Measurements from ENCODE around the gene SLC22A4. TPM values are rescaled to one million over a fixed set of nuclear protein-coding genes. Genes with fewer than 3 reads are reported as not detected.
A peak's percentile ranks its signal among the peaks of the same experiment; 100 is the strongest.

SLC22A4 gene
- total and polyA plus RNA-seq, 2 experiments from 2014 or later, result 0.27 to 0.32 TPM

- Histone ChIP-seq H3K4me3 (no peak overlapping the region), H3K27ac (no peak overlapping the region), H3K27me3 (no peaks in the 10 kb centered on the region), H3K9me3 (ENCODE audit: low read depth) (no peaks in the 10 kb centered on the region), H3K36me3 (no peaks in the 10 kb centered on the region), H3K4me1 (ENCODE audit: low read depth) (no peaks in the 10 kb centered on the region)
- no peak for DNase-seq (ENCODE audit: low read depth in 1 of 2, low spot score in 1 of 2)
- TF ChIP-seq, protein P1, sequence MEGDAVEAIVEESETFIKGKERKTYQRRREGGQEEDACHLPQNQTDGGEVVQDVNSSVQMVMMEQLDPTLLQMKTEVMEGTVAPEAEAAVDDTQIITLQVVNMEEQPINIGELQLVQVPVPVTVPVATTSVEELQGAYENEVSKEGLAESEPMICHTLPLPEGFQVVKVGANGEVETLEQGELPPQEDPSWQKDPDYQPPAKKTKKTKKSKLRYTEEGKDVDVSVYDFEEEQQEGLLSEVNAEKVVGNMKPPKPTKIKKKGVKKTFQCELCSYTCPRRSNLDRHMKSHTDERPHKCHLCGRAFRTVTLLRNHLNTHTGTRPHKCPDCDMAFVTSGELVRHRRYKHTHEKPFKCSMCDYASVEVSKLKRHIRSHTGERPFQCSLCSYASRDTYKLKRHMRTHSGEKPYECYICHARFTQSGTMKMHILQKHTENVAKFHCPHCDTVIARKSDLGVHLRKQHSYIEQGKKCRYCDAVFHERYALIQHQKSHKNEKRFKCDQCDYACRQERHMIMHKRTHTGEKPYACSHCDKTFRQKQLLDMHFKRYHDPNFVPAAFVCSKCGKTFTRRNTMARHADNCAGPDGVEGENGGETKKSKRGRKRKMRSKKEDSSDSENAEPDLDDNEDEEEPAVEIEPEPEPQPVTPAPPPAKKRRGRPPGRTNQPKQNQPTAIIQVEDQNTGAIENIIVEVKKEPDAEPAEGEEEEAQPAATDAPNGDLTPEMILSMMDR (IDR thresholded peaks at IDR 0.05; ENCODE audit: low read depth, low read length), result no peak
Observed at GRCh38 chr5:132264546-132265335, 29.5 kb upstream of the SLC22A4 start.

- Histone ChIP-seq H3K27ac (no peak overlapping the region), H3K4me3 (no peak overlapping the region), H3K4me1 (ENCODE audit: low read depth) (no peaks in the 10 kb centered on the region), H3K36me3 (no peaks in the 10 kb centered on the region), H3K27me3 (no peaks in the 10 kb centered on the region), H3K9me3 (ENCODE audit: low read depth) (no peaks in the 10 kb centered on the region)
- TF ChIP-seq, protein P1 (IDR thresholded peaks at IDR 0.05; ENCODE audit: low read depth, low read length), result no peak
- peak in 1 of 2 donors; percentile 96 for DNase-seq (ENCODE audit: low read depth in 1 of 2, low spot score in 1 of 2)
Observed at GRCh38 chr5:132265336-132266030, 28.7 kb upstream of the SLC22A4 start.

DNA sequence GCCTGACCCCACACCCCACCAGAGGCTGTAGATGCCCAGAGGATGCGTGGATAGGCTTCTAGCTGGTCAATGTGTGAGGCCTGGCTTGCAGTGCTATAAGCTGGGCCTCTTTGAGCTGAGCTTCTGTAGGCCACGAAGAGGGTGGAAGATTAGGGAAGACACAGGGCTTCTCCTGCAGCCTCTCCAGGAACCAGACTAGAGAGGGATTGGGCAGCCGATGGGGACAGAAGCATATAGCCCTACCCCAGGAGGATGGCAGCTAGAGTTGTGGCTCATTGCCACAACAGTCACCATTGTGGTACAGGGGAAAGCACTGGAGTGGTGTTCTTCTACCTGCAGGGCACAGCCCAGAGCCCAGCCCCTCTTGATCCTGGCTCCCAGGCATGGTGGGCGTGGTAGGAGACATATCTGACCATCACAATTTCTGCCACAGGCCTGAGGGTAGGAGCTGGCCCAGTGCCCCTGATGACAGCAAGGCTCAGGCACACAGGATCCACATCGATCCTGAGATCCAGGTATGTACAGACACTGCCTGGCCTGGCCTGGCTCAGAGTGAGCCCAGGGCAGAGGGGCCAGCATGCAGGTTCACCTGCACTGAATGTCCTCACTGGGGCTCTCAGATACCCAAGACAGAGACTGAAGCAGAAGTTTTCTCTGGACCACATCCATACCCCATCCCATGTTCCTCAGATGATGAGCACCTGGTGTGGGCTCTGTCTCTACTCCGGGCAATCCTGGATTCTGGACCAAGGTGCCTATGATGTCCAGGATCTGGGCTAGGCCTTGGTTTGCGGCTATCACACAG lies 28.0 kb upstream of the SLC22A4 start:
- no peak overlapping the region for H3K4me3 ChIP-seq
- no peaks in the 10 kb centered on the region for H3K27me3 ChIP-seq
- no peak for DNase-seq (ENCODE audit: low read depth in 1 of 2, low spot score in 1 of 2)
- no peaks in the 10 kb centered on the region for H3K9me3 ChIP-seq (ENCODE audit: low read depth)
- no peaks in the 10 kb centered on the region for H3K36me3 ChIP-seq
- no peak overlapping the region for H3K27ac ChIP-seq
- TF ChIP-seq, protein P1 (IDR thresholded peaks at IDR 0.05; ENCODE audit: low read depth, low read length), result no peak
- H3K4me1 ChIP-seq (ENCODE audit: low read depth), result no peaks in the 10 kb centered on the region

DNA sequence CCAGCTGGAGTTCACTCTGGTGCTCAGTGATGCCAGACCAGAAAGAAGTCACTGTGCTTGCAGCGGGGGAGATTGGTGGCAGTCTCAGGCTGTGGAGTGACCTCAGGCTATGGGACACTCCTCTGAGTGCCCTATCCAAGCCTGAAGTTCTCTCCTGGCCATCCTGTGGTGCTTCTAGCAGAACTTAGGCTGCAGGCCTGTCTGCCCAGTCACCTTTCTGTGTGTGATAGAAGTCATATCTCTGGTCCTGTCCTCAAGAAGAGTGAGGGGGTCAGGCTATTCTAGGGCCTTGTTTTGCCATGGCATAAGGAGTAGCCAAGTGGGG lies 27.4 kb upstream of the SLC22A4 start:
- H3K27ac ChIP-seq, result no peak overlapping the region
- TF ChIP-seq, protein P1 (IDR thresholded peaks at IDR 0.05; ENCODE audit: low read depth, low read length), result no peak
- H3K36me3 ChIP-seq, result no peaks in the 10 kb centered on the region
- no peaks in the 10 kb centered on the region for H3K4me1 ChIP-seq (ENCODE audit: low read depth)
- H3K4me3 ChIP-seq, result no peak overlapping the region
- no peaks in the 10 kb centered on the region for H3K27me3 ChIP-seq
- H3K9me3 ChIP-seq (ENCODE audit: low read depth), result no peaks in the 10 kb centered on the region
- no peak for DNase-seq (ENCODE audit: low read depth in 1 of 2, low spot score in 1 of 2)

DNA sequence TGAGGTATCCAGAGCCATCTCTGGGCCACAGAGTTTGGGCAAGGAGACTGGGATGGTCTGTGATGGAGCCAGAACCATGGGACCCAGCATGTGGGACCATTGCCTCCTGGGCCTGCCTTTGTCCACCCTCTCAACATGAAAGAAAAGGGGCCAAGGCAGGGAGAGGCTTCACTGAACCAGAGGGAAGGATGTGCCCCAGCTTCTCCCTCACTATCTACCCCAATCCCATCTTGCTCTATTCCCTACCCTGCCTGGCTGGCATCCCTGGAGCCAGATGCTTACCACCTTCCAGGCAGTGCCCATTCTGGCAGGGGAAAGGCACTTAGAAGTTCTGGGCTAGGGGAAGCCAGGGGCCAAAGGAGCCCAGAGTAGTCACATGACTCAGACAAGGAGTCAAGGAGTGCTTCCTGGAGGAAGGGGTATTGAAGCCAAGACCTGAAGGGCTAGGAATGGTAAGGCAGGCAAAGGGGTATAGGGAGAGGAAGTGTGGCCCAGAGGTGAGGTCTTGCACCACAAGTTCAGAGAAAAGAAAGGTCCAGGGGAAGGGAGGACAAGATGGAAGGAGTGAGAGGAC lies 26.9 kb upstream of the SLC22A4 start:
- H3K27ac ChIP-seq, result no peak overlapping the region
- TF ChIP-seq, protein P1 (IDR thresholded peaks at IDR 0.05; ENCODE audit: low read depth, low read length), result no peak
- H3K9me3 ChIP-seq (ENCODE audit: low read depth), result no peaks in the 10 kb centered on the region
- no peaks in the 10 kb centered on the region for H3K4me1 ChIP-seq (ENCODE audit: low read depth)
- H3K27me3 ChIP-seq, result no peaks in the 10 kb centered on the region
- no peak for DNase-seq (ENCODE audit: low read depth in 1 of 2, low spot score in 1 of 2)
- no peak overlapping the region for H3K4me3 ChIP-seq
- H3K36me3 ChIP-seq, result no peaks in the 10 kb centered on the region
